Mesodermal cell (in vitro differentiated cells): ENCODE measurements around the gene IGFBP5.

ENCODE experiments used
- H3K27ac ChIP-seq: 2 replicates; pipeline ENCODE4 v1.7.0; 2013; ENCODE audit warnings: mild to moderate bottlenecking, low read depth, low read length, moderate library complexity; ENCODE audit not compliant: severe bottlenecking
- H3K36me3 ChIP-seq: 2 replicates; pipeline ENCODE4 v1.7.1; 2013; ENCODE audit warnings: mild to moderate bottlenecking, low read length, moderate library complexity; ENCODE audit not compliant: control insufficient read depth, insufficient read depth
- H3K4me1 ChIP-seq: one replicate; pipeline ENCODE4 v1.7.1; 2013; ENCODE audit warnings: mild to moderate bottlenecking, low read length; ENCODE audit not compliant: insufficient read depth, control insufficient read depth, poor library complexity, severe bottlenecking
- H3K4me3 ChIP-seq: 2 replicates; pipeline ENCODE4 v1.7.0; 2013; ENCODE audit warnings: low read length, control low read depth, mild to moderate bottlenecking; ENCODE audit not compliant: insufficient read depth, poor library complexity, severe bottlenecking; ENCODE audit errors: extremely low read depth
- H3K9me3 ChIP-seq: 2 replicates; pipeline ENCODE4 v1.7.1; 2013; ENCODE audit warnings: mild to moderate bottlenecking, low read length, moderate library complexity; ENCODE audit not compliant: control insufficient read depth
- WGBS, 2 experiments: methylation state at CpG; one replicate each; pipeline ENCODE4 v1.1.5; 2013; ENCODE audit warnings: missing lambda C conversion rate in 2 of 2; ENCODE audit not compliant: insufficient coverage in 2 of 2; 5-methylcytosine and 5-hydroxymethylcytosine counted together

IGFBP5 gene

GRCh38 chr2:216633616-216634369 is 61.6 kb downstream of the IGFBP5 start:
- Histone ChIP-seq H3K36me3 (peaks cover 9% of the 10 kb centered on the region), H3K4me3 (peak overlapping the region; percentile 74), H3K4me1 (peaks cover 20% of the 10 kb centered on the region), H3K27ac (no peak overlapping the region), H3K9me3 (no peaks in the 10 kb centered on the region)
- WGBS, 2 experiments = 0% methylated on average over 48 to 70 of the region's 71 CpGs

DNA sequence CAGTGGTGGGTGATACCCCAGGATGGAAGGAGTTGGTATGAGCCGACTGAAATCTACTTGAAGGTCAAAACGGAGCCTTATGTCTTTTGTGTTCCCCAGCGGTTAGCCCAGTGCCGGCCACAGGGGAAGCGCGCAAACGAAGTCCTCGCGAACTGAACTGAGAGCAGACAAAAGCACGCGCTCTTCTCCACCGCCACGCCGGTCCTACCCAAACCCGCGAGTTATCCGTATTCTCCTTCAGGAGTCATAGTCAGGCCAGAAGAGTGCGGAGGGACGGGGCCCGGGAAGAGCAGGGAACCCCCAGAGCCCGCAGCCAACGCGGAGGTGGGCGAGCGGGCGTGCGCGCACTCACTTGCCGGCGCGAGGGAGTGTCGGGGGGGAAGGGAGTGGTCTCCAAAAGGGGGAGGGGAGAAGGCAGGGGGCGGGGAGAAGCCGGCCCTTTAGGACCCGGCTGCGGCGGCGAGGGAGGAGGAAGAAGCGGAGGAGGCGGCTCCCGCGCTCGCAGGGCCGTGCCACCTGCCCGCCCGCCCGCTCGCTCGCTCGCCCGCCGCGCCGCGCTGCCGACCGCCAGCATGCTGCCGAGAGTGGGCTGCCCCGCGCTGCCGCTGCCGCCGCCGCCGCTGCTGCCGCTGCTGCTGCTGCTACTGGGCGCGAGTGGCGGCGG is 62.3 kb downstream of the IGFBP5 start, which contains the start of gene IGFBP2:
IGFBP2 (plus strand) TSS at position 469 of the 664 bp plus-strand sequence; CDS start at position 573, 104 bp downstream.
- Histone ChIP-seq H3K36me3 (peaks cover 6% of the 10 kb centered on the region), H3K9me3 (no peaks in the 10 kb centered on the region), H3K4me1 (peaks cover 20% of the 10 kb centered on the region), H3K27ac (peak within 1 kb of the TSS; percentile 48), H3K4me3 (peak within 1 kb of the TSS; percentile 74)
- 0 to 1% methylated on average over 41 to 53 of the region's 70 CpGs for WGBS, 2 experiments

- peak overlapping the region; percentile 50 for H3K4me3 ChIP-seq
- H3K4me1 ChIP-seq = peaks cover 15% of the 10 kb centered on the region
- 14 to 15% methylated on average over 10 of the region's 13 CpGs for WGBS, 2 experiments
- H3K36me3 ChIP-seq = peaks cover 1% of the 10 kb centered on the region
- no peaks in the 10 kb centered on the region for H3K9me3 ChIP-seq
- H3K27ac ChIP-seq = no peak overlapping the region
Observed at GRCh38 chr2:216632346-216632951, 62.9 kb downstream of the IGFBP5 start.

GRCh38 chr2:216629784-216630183 is 65.6 kb downstream of the IGFBP5 start:
- Histone ChIP-seq H3K36me3 (no peaks in the 10 kb centered on the region), H3K9me3 (no peaks in the 10 kb centered on the region), H3K4me1 (peaks cover 6% of the 10 kb centered on the region), H3K27ac (no peak overlapping the region), H3K4me3 (no peak overlapping the region)
- WGBS, 2 experiments = 88 to 100% methylated on average over 2 of the region's 4 CpGs

GRCh38 chr2:216626875-216627245 is 68.5 kb downstream of the IGFBP5 start:
- 85 to 92% methylated on average over 2 of the region's 2 CpGs for WGBS, 2 experiments
- H3K9me3 ChIP-seq = no peaks in the 10 kb centered on the region
- no peaks in the 10 kb centered on the region for H3K4me1 ChIP-seq
- no peak overlapping the region for H3K4me3 ChIP-seq
- H3K27ac ChIP-seq = no peak overlapping the region
- H3K36me3 ChIP-seq = no peaks in the 10 kb centered on the region

GRCh38 chr2:216626168-216626874 is 69.0 kb downstream of the IGFBP5 start:
- Histone ChIP-seq H3K9me3 (no peaks in the 10 kb centered on the region), H3K4me1 (no peaks in the 10 kb centered on the region), H3K27ac (no peak overlapping the region), H3K36me3 (no peaks in the 10 kb centered on the region), H3K4me3 (no peak overlapping the region)
- WGBS, 2 experiments = 90 to 93% methylated on average over 6 to 7 of the region's 7 CpGs

- H3K27ac ChIP-seq = no peak overlapping the region
- no peaks in the 10 kb centered on the region for H3K9me3 ChIP-seq
- H3K36me3 ChIP-seq = no peaks in the 10 kb centered on the region
- peaks cover 9% of the 10 kb centered on the region for H3K4me1 ChIP-seq
- H3K4me3 ChIP-seq = no peak overlapping the region
- no CpG with 5 or more reads among the region's 2 CpGs for WGBS, 2 experiments
Observed at GRCh38 chr2:216624251-216624650, 71.1 kb downstream of the IGFBP5 start.

- Histone ChIP-seq H3K4me1 (peaks cover 13% of the 10 kb centered on the region), H3K36me3 (no peaks in the 10 kb centered on the region), H3K4me3 (no peak overlapping the region), H3K9me3 (no peaks in the 10 kb centered on the region), H3K27ac (no peak overlapping the region)
- 86 to 100% methylated on average over 1 to 3 of the region's 4 CpGs for WGBS, 2 experiments
Observed at GRCh38 chr2:216622526-216622925, 72.8 kb downstream of the IGFBP5 start.
